Mononuclear cell (primary cell): ENCODE results near the gene TPI1. TPM values are rescaled to one million over a fixed set of nuclear protein-coding genes. Genes with fewer than 3 reads are reported as not detected.

Experiments used
- H3K27me3 ChIP-seq: 2 replicates; pipeline ENCODE4 v1.6.0; 2011; ENCODE audit warnings: low read length, control low read depth; ENCODE audit not compliant: insufficient read depth
- H3K4me1 ChIP-seq: 2 replicates; pipeline ENCODE4 v1.5.1; 2011; ENCODE audit warnings: mild to moderate bottlenecking, low read length, control low read depth; ENCODE audit not compliant: insufficient read depth
- H3K4me3 ChIP-seq: 2 replicates; pipeline ENCODE4 v1.5.1; 2011; ENCODE audit warnings: mild to moderate bottlenecking, low read length, moderate library complexity
- H3K9me3 ChIP-seq: 2 replicates; pipeline ENCODE4 v1.5.1; 2011; ENCODE audit warnings: low read depth, mild to moderate bottlenecking, control low read depth, low read length
- total RNA-seq: library from RNA; depleted of rRNA; stranded (reverse); fragments of >200 nt; gene quantifications from one replicate; pipeline ENCODE4 v1.2.3, GENCODE V29; 2012

TPI1 gene
- total RNA-seq, 1 donor = 202 TPM

DNA sequence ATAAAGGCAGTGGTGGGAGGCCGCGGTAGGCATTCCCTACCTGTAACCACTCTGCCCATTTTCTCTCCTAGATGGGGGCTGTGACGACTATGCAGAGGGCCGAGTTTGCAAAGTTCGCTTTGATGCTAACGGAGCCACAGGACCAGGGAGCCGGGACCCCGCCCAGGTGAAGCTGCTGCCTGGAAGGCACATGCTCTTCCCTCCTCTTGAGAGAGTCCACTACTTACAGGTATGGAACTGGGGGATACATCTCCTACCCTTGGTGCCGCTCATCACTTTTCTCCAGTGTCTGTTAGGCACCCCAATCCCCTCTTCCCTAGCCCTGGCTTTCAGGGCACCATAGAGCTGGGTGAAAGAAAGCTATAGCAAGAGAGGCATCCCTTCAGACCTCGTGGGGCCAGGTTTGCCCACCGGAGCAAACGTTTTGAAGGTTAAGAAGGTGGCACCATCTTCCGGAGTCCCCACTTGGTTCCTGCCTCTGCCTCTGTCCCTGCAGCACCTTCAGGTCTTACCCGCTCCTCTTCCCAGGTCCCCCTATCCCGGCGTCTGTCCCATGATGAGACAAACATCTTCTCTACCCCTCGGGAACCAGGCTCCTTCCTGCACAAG, 41.1 kb upstream of the TPI1 start:
- H3K4me3 ChIP-seq = no peak overlapping the region
- peaks cover 43% of the 10 kb centered on the region for H3K27me3 ChIP-seq
- no peaks in the 10 kb centered on the region for H3K9me3 ChIP-seq

DNA sequence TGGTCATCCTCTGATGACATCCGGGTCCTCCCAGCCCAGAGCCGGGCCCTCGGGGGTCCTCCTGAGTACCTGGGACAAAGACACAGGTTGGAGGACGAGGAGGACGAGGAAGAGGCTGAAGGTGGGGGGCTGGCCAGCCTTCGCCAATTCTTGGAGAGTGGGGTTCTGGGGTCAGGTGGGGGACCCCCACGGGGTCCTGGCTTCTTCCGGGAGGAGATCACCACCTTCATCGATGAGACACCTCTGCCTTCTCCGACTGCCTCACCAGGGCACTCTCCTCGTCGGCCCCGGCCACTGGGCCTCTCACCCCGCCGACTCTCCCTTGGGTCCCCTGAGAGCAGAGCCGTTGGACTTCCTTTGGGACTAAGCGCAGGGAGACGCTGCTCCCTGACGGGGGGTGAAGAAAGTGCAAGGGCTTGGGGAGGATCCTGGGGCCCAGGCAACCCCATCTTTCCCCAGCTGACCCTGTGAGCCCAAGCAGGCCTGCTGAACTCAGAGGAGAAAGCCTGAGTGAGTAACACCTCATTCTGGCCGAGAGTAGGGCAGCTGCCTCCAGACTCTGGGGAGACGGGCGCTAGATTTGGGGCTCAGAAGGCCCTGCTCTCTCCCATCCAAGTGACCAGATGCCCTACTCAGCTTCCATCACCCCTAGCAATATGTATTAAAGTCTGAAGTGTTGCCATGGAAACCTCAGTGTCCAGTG, 40.4 kb upstream of the TPI1 start:
- Histone ChIP-seq H3K27me3 (peaks cover 43% of the 10 kb centered on the region), H3K9me3 (no peaks in the 10 kb centered on the region), H3K4me1 (peaks cover 25% of the 10 kb centered on the region)

More for the DNA sequence above, 41.1 kb upstream of the TPI1 start:
- H3K4me1 ChIP-seq = peaks cover 28% of the 10 kb centered on the region

DNA sequence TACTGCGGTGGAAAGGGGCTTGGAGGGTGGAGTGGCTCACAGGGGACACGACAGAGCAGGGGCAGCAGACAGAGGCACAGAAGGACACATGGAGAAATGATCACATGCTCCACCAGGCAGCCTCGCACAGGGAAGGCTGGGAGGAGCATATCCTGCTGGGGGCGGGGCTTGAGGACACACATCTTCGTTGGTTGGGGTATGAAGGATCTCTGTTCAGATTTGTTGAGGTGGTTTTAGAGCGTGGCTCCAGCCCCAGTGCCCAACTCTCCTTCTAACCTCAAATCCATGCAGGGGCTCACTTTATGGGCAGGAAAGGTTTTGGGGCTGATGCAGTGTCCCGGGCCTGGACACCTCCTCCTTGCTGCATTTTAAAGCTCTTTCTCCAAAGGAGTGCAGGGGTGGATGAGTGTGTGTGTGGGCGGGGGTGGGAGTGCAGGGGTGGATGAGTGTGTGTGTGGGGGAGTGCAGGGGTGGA, 39.9 kb upstream of the TPI1 start:
- peaks cover 19% of the 10 kb centered on the region for H3K4me1 ChIP-seq
- H3K27me3 ChIP-seq = peaks cover 38% of the 10 kb centered on the region
- no peak overlapping the region for H3K4me3 ChIP-seq
- no peaks in the 10 kb centered on the region for H3K9me3 ChIP-seq

More for the DNA sequence above, 40.4 kb upstream of the TPI1 start:
- H3K4me3 ChIP-seq = no peak overlapping the region

DNA sequence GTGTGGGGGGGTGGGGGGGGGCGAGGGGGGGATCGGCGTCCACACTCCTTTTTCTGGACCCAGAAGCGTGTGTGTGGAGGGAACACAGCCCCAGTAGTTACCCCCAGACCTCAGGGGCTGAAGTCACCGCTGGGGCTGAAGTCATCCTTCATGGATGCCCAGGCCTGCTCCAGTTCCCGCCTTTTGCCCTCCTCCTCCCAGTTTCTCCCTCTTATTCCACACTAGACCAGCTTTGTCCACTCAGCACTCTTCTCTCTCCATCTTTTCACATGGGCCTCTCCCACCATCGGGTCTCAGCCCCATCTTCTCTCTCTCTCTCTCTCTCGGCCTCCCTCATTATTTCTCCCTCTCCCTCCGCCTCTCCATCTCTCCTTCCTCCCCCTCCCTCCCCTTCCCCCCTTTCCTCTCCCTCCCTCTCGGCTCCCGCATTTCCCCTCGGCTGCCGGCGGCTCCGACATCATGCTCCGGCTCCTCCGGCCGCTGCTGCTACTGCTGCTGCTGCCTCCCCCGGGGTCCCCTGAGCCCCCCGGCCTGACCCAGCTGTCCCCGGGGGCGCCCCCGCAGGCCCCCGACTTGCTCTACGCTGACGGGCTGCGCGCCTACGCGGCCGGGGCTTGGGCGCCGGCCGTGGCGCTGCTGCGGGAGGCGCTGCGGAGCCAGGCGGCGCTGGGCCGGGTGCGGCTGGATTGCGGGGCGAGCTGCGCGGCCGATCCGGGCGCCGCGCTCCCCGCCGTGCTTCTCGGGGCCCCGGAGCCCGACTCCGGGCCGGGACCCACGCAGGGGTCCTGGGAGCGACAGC, 39.1 kb upstream of the TPI1 start, which contains the start of gene P3H3:
P3H3 (plus strand) TSS at position 426 of the 799 bp plus-strand sequence; CDS start at position 460, 34 bp downstream.
- peaks cover 38% of the 10 kb centered on the region for H3K27me3 ChIP-seq
- H3K9me3 ChIP-seq = no peaks in the 10 kb centered on the region
- H3K4me1 ChIP-seq = peaks cover 19% of the 10 kb centered on the region
- H3K4me3 ChIP-seq = peak within 1 kb of the TSS; percentile 37

DNA sequence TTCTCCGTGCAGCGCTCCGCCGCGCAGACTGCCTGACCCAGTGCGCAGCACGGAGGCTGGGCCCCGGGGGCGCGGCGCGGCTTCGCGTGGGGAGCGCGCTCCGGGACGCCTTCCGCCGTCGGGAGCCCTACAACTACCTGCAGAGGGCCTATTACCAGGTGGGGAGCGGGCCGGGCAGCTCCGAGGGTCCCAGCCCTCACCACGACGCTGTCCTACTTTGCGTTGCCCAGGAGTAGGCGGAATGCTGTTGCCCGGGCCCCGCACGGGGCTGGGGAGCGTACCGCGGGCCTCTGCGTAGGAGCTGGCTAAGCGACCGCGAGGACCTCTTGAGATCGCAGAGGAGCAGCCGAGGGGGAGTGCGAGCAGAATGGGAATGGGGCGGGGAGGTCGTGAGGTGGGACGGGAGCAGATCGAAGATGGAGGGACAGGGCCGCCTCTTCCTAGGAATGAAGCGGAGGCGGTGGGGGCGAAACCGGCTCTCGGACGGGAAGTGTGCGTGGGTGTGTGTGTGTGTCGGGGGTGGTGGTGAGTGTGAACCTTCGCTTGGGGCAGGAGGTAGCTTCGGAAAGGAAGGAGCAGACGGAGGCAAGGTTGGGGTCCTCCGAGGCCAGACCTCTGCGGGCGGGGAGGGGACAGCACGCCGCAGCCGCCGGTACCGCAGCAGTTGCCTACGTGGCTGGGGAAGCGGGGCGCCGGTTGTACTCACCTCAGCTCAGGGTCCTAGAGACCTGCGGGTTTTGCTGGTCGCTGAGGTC, 38.4 kb upstream of the TPI1 start:
- Histone ChIP-seq H3K9me3 (no peaks in the 10 kb centered on the region), H3K27me3 (peaks cover 38% of the 10 kb centered on the region), H3K4me1 (peaks cover 19% of the 10 kb centered on the region), H3K4me3 (peak overlapping the region; percentile 37)

DNA sequence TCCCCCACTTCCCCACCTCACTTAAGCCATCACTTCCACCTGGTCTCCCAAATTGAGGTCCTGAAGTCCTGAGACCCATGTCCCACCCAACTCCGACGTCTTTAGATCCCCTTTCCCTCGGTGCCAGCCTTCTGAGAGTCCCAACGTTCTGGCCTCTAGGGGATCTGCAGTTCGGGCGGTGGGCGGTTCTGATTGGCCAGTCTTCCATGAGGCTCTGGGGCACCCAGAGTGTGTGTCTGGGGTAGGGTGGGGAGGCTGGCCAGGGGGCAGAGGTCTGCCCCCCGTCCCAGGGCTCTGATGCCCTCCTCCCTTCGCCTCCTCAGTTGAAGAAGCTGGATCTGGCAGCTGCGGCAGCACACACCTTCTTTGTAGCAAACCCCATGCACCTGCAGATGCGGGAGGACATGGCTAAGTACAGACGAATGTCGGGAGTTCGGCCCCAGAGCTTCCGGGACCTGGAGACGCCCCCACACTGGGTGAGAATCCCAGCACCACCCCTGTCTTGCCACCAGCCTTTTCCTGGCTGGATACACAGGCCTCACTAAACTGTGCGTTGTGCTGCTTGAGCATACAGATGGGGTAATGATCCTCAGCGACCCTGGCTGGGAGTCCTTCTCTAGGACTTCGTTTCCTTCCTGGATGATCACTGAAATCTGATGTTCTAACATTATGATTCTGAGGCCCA, 37.7 kb upstream of the TPI1 start:
- Histone ChIP-seq H3K9me3 (no peaks in the 10 kb centered on the region), H3K4me3 (no peak overlapping the region), H3K27me3 (peaks cover 38% of the 10 kb centered on the region), H3K4me1 (peaks cover 19% of the 10 kb centered on the region)

DNA sequence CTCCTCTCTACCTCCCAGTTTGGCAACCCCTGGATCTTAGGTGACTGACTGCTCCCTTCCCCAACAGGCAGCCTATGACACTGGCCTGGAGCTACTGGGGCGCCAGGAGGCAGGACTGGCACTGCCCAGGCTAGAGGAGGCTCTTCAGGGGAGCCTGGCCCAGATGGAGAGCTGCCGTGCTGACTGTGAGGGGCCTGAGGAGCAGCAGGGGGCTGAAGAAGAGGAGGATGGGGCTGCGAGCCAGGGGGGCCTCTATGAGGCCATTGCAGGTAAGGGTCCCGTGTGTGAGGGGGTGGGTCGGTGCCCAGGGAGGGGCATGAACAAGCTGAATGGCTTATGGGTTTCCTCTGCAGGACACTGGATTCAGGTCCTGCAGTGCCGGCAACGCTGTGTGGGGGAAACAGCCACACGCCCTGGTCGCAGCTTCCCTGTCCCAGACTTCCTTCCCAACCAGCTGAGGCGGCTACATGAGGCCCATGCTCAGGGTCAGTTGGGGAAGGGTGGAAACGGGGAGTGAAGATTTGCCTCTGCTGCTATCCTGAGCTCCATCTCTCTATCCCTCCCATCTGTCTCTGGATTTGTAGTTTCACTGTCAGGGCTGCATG, 36.9 kb upstream of the TPI1 start:
- H3K4me3 ChIP-seq = no peak overlapping the region
- no peaks in the 10 kb centered on the region for H3K9me3 ChIP-seq
- peaks cover 19% of the 10 kb centered on the region for H3K4me1 ChIP-seq
- H3K27me3 ChIP-seq = peaks cover 36% of the 10 kb centered on the region

DNA sequence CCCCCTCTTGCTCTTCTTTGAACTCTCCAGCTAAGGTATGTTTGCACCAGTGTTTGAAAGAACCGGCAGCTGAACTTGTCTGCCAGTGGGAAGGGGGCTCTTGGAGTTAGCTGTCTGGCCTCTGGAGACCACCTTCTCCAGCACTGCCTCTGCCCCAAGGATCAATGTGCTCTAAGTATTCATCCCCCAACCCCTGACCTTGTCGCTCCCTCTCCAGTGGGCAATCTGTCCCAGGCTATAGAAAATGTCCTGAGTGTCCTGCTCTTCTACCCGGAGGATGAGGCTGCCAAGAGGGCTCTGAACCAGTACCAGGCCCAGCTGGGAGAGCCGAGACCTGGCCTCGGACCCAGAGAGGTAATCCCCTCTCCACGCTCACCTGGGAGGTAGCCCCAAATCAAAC, 36.3 kb upstream of the TPI1 start:
- Histone ChIP-seq H3K4me3 (no peak overlapping the region), H3K9me3 (no peaks in the 10 kb centered on the region), H3K27me3 (peaks cover 34% of the 10 kb centered on the region), H3K4me1 (peaks cover 23% of the 10 kb centered on the region)

DNA sequence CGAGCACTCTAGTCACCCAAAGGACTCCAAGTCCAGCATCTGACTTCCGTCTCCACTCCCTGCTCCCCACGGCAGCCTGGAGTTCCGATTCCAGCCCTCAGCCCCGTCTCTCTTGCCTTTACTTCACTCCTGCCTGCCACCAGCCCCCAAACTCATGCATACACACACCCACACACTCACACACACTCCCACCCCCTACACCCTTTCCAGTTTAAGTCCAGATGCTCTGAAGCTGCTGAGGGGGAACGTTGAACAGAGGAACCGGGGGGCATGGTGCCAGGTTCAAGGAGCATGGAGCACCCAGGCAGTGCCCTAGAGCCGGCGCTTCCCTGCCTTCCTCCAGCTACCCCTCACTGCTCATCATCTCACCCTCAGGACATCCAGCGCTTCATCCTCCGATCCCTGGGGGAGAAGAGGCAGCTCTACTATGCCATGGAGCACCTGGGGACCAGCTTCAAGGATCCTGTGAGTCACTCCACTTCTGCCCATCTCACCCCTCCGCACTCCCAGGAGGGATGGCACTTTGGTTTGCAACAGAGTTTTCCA, 35.8 kb upstream of the TPI1 start:
- H3K9me3 ChIP-seq = no peaks in the 10 kb centered on the region
- peaks cover 23% of the 10 kb centered on the region for H3K4me1 ChIP-seq
- H3K27me3 ChIP-seq = peaks cover 31% of the 10 kb centered on the region
- no peak overlapping the region for H3K4me3 ChIP-seq

DNA sequence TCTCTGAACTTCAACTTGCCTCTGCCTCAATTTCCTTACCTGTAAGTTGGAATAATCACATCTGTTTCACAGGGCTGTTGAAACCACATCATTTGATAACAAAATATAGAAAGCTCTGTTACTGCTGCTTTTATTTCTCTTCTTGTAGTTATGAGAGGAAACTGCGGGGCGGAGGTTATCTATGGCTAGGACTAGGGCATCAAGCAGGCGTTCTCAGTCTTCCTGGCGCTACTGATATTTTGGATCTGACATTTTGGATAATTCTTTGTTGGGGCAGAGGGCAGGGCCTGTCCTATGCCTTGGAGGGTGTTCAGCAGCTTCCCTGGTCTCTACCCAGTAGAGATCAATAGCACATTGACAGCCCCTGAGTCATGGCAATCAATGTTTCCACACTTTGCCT, 35.2 kb upstream of the TPI1 start:
- no peak overlapping the region for H3K4me3 ChIP-seq
- H3K4me1 ChIP-seq = peaks cover 23% of the 10 kb centered on the region
- no peaks in the 10 kb centered on the region for H3K9me3 ChIP-seq
- peaks cover 25% of the 10 kb centered on the region for H3K27me3 ChIP-seq

DNA sequence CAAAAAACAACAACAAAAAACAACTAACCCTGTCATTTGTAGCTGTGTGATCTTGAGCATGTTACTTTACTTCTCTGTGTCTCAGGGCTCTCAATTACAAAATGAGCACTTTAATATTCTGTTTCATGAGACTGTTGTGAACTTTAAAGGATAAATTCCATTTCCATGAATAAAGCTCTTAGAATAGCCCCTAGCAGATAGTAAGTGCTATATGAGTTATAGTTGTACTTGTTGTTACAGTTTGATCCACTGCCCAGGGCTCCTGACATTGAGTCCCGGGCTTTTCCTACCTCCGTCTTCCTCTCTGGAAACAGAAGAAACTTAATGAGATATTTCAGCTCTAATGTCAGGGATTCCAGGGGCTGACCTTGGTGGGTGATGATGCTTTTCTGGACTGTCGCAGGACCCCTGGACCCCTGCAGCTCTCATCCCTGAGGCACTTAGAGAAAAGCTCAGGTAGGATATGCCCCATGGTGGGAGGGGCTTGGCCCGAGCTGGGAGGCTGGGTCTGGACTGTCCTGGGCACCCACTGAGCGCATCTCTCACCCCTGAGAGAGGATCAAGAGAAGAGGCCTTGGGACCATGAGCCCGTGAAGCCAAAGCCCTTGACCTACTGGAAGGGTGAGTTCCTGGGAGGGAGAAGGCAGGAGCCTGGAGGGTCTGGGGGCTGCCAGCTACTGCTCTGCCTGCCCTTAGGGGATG, 34.0 kb upstream of the TPI1 start:
- H3K4me3 ChIP-seq = no peak overlapping the region
- H3K9me3 ChIP-seq = no peaks in the 10 kb centered on the region
- H3K27me3 ChIP-seq = peaks cover 18% of the 10 kb centered on the region
- peaks cover 16% of the 10 kb centered on the region for H3K4me1 ChIP-seq

DNA sequence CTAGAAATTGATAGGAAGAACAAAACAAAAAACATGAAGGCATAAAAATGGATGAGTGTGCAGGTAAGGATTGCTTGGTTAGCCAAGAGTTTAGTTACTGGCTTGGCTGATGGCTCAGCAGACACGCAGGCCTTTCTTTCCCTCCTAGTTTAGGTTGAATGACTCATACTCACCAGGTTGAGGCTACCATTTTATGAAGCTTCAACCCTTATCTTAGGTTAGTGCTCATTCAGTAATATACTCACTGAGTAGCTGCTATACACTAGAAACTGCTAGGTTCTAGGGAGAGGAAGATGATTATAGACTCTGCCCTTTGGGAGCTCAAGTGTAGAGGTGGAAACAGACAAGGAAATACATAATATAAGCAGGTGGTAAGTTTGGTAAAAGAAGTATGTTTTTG, 33.1 kb upstream of the TPI1 start:
- H3K27me3 ChIP-seq = peaks cover 13% of the 10 kb centered on the region
- no peak overlapping the region for H3K4me3 ChIP-seq
- no peaks in the 10 kb centered on the region for H3K9me3 ChIP-seq
- peaks cover 7% of the 10 kb centered on the region for H3K4me1 ChIP-seq

DNA sequence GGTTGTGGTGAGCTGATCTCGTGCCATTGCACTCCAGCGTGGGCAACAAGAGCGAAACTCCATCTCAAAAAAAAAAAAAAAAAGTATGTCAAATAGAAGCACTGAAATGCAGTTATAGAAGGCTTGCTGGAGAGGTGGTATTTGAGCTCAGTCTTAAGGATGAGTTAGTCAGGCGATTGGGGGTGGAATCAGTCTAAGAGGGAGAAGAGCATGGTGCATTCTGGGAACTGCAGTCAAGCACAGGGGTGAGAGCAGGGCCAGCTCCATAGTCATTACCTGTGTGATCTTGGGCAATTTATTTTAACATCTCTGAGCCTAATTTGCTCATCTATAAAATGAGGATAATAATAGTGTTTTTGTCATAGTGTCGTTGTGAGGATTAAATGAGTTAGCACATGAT, 32.5 kb upstream of the TPI1 start:
- H3K27me3 ChIP-seq = peaks cover 7% of the 10 kb centered on the region
- H3K4me1 ChIP-seq = peaks cover 4% of the 10 kb centered on the region
- H3K9me3 ChIP-seq = no peaks in the 10 kb centered on the region
- no peak overlapping the region for H3K4me3 ChIP-seq
